ENCODE data around the gene PALM3.
"Not testable (repeated sequence)": the region's sequence is repeated elsewhere in the genome, so short reads cannot be mapped to it uniquely, and the experiment has no call there.

- TF ChIP-seq, protein P1, sequence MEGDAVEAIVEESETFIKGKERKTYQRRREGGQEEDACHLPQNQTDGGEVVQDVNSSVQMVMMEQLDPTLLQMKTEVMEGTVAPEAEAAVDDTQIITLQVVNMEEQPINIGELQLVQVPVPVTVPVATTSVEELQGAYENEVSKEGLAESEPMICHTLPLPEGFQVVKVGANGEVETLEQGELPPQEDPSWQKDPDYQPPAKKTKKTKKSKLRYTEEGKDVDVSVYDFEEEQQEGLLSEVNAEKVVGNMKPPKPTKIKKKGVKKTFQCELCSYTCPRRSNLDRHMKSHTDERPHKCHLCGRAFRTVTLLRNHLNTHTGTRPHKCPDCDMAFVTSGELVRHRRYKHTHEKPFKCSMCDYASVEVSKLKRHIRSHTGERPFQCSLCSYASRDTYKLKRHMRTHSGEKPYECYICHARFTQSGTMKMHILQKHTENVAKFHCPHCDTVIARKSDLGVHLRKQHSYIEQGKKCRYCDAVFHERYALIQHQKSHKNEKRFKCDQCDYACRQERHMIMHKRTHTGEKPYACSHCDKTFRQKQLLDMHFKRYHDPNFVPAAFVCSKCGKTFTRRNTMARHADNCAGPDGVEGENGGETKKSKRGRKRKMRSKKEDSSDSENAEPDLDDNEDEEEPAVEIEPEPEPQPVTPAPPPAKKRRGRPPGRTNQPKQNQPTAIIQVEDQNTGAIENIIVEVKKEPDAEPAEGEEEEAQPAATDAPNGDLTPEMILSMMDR (IDR thresholded peaks at IDR 0.05), result peak; percentile 76
- TF ChIP-seq, protein P2, sequence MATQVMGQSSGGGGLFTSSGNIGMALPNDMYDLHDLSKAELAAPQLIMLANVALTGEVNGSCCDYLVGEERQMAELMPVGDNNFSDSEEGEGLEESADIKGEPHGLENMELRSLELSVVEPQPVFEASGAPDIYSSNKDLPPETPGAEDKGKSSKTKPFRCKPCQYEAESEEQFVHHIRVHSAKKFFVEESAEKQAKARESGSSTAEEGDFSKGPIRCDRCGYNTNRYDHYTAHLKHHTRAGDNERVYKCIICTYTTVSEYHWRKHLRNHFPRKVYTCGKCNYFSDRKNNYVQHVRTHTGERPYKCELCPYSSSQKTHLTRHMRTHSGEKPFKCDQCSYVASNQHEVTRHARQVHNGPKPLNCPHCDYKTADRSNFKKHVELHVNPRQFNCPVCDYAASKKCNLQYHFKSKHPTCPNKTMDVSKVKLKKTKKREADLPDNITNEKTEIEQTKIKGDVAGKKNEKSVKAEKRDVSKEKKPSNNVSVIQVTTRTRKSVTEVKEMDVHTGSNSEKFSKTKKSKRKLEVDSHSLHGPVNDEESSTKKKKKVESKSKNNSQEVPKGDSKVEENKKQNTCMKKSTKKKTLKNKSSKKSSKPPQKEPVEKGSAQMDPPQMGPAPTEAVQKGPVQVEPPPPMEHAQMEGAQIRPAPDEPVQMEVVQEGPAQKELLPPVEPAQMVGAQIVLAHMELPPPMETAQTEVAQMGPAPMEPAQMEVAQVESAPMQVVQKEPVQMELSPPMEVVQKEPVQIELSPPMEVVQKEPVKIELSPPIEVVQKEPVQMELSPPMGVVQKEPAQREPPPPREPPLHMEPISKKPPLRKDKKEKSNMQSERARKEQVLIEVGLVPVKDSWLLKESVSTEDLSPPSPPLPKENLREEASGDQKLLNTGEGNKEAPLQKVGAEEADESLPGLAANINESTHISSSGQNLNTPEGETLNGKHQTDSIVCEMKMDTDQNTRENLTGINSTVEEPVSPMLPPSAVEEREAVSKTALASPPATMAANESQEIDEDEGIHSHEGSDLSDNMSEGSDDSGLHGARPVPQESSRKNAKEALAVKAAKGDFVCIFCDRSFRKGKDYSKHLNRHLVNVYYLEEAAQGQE (IDR thresholded peaks at IDR 0.05; ENCODE audit: insufficient read depth in 1 of 2, low read depth in 2 of 2, low read length in 1 of 2), result not testable (repeated sequence)
Measured at GRCh38 chr19:14042659-14043608, 18.9 kb downstream of the PALM3 start.

Measured in Panc1 (cell line).